Caco-2 (cell line): ENCODE results near the gene FAM120B. TPM values are rescaled to one million over a fixed set of nuclear protein-coding genes. Genes with fewer than 3 reads are reported as not detected.
A peak's percentile ranks its signal among the peaks of the same experiment; 100 is the strongest.

Source experiments
- BruUV-seq: library from RNA; stranded (reverse); fragments of 400-500 nt; replicated peaks from 2 replicates; lab custom pipeline; 2021; lab: Mats Ljungman, UMichigan
- CTCF ChIA-PET: fragments of 300-600 bp; sonication (Branson Sonifier 250); formaldehyde crosslinking; loops from one replicate; lab custom pipeline; 2022; ENCODE audit warnings: antibody characterized with exemption; lab: Charles Lee
- POLR2A ChIA-PET: fragments of 300-600 bp; sonication (Branson Sonifier 250); formaldehyde crosslinking; loops from one replicate; lab custom pipeline; 2022; ENCODE audit warnings: antibody characterized with exemption; lab: Charles Lee
- DNase-seq, 2 experiments: peaks; one replicate each; pipeline versions ENCODE4 v3.0.0 to v3.0.0-alpha.2; 2020 to 2022
- H3K27me3 ChIP-seq: replicated peaks from 2 replicates; pipeline ENCODE4 v1.6.0; 2011; ENCODE audit warnings: low read length; ENCODE audit not compliant: control insufficient read depth, insufficient read depth
- H3K36me3 ChIP-seq: 2 replicates; pipeline ENCODE4 v1.5.1; 2011; ENCODE audit warnings: low read length; ENCODE audit not compliant: control insufficient read depth, insufficient read depth
- H3K4me1 ChIP-seq: fragments of 250-450 bp; sonication (Bioruptor Pico); 2 replicates; pipeline ENCODE4 v1.5.1; 2020; ENCODE audit warnings: mild to moderate bottlenecking
- H3K4me3 ChIP-seq: 2 replicates; pipeline ENCODE4 v1.5.1; 2011; ENCODE audit warnings: low read depth, mild to moderate bottlenecking, control low read depth, low read length
- H3K9me3 ChIP-seq: fragments of 250-450 bp; sonication (Bioruptor Pico); 2 replicates; pipeline ENCODE4 v1.5.1; 2020; ENCODE audit warnings: mild to moderate bottlenecking, moderate library complexity
- H3K27ac Mint-ChIP-seq: one replicate; pipeline ENCODE4 v1.8.0; 2022; ENCODE audit warnings: mixed read lengths; ENCODE audit not compliant: unreplicated experiment
- H3K27me3 Mint-ChIP-seq: one replicate; pipeline ENCODE4 v1.8.0; 2022; ENCODE audit warnings: mixed read lengths; ENCODE audit not compliant: insufficient read depth, unreplicated experiment
- H3K36me3 Mint-ChIP-seq: one replicate; pipeline ENCODE4 v1.8.0; 2022; ENCODE audit warnings: mild to moderate bottlenecking, mixed read lengths; ENCODE audit not compliant: insufficient read depth, unreplicated experiment
- H3K4me1 Mint-ChIP-seq: one replicate; pipeline ENCODE4 v1.8.0; 2022; ENCODE audit warnings: low read depth, mixed read lengths; ENCODE audit not compliant: unreplicated experiment
- H3K4me3 Mint-ChIP-seq: one replicate; pipeline ENCODE4 v1.8.0; 2022; ENCODE audit warnings: mild to moderate bottlenecking, moderate library complexity, mixed read lengths; ENCODE audit not compliant: unreplicated experiment
- H3K9me3 Mint-ChIP-seq: one replicate; pipeline ENCODE4 v1.8.0; 2022; ENCODE audit warnings: mixed read lengths; ENCODE audit not compliant: unreplicated experiment
- intact Hi-C: fragments of 100-400 bp; cut with micrococcal nuclease; formaldehyde crosslinking; loops from one replicate; pipeline ENCODE4 v1.10.0; 2022; ENCODE audit not compliant: unreplicated experiment
- total RNA-seq: library from RNA; stranded (reverse); gene quantifications from 2 replicates; pipeline ENCODE4 v1.2.3, GENCODE V29; 2022
- TF ChIP-seq, protein P1 (sequence below), 2 experiments: fragments of 200-600 bp in 1 of 2; IDR thresholded peaks; 1 replicate in 1 of 2; 2 replicates in 1 of 2; pipeline versions ENCODE4 v1.5.1 to v1.8.0; 2011 to 2022; ENCODE audit warnings: antibody characterized with exemption in 1 of 2, control low read depth in 1 of 2, inconsistent platforms in 1 of 2, low read depth in 1 of 2, low read length in 1 of 2, mild to moderate bottlenecking in 1 of 2, moderate library complexity in 1 of 2; ENCODE audit not compliant: insufficient read depth in 1 of 2, severe bottlenecking in 1 of 2, unreplicated experiment in 1 of 2

FAM120B gene
- total RNA-seq, 1 experiment from 2014 or later, result 21.0 TPM

DNA sequence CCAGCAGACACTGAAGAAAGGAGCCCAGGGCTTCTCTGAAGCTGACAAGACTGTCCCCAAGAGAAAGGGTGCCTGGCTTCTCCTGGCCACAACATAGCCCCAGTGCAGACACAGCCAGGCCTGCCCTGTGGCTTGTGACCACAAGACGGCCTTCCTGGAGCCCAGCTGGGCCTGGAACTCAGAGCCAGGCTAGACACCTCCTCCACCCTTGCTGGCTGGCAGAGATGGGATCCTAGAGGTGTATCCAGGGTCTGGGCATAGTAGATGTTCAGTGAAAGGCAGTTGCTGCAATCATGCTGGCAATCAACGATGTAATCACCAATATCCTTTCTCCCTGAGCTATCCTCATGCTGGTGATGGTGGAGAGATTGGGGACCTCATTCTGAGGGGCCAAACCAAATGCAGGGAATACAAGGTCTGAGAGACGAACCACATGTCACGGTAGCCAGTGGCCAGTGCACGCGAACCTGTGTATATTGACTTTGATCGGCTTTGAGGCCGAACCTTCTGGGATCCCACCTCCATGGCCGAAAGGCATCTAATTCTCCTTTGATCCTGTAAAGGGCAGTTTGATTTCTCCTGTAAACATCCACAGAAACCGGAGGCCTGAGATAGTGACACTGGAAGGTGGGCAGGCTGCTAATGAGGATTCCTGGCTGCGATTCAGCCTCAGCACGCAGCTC lies 131.3 kb downstream of the FAM120B start:
- H3K4me3 Mint-ChIP-seq, result peak overlapping the region; percentile 37
- TF ChIP-seq, protein P1, sequence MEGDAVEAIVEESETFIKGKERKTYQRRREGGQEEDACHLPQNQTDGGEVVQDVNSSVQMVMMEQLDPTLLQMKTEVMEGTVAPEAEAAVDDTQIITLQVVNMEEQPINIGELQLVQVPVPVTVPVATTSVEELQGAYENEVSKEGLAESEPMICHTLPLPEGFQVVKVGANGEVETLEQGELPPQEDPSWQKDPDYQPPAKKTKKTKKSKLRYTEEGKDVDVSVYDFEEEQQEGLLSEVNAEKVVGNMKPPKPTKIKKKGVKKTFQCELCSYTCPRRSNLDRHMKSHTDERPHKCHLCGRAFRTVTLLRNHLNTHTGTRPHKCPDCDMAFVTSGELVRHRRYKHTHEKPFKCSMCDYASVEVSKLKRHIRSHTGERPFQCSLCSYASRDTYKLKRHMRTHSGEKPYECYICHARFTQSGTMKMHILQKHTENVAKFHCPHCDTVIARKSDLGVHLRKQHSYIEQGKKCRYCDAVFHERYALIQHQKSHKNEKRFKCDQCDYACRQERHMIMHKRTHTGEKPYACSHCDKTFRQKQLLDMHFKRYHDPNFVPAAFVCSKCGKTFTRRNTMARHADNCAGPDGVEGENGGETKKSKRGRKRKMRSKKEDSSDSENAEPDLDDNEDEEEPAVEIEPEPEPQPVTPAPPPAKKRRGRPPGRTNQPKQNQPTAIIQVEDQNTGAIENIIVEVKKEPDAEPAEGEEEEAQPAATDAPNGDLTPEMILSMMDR (IDR thresholded peaks at IDR 0.05; ENCODE audit: insufficient read depth in 1 of 2, low read depth in 1 of 2, low read length in 1 of 2, severe bottlenecking in 1 of 2, unreplicated experiment in 1 of 2), result no peak
- DNase-seq, result no peak
- H3K27me3 ChIP-seq, result no peaks in the 10 kb centered on the region
- CTCF ChIA-PET, result no interaction called here
- H3K9me3 ChIP-seq, result no peaks in the 10 kb centered on the region
- no TSS peak for BruUV-seq
- no peak overlapping the region for H3K4me3 ChIP-seq
- POLR2A ChIA-PET, result no interaction called here
- H3K36me3 ChIP-seq, result no peaks in the 10 kb centered on the region
- H3K4me1 ChIP-seq, result peaks cover 24% of the 10 kb centered on the region
- H3K27me3 Mint-ChIP-seq, result no peaks in the 10 kb centered on the region
- H3K4me1 Mint-ChIP-seq, result no peaks in the 10 kb centered on the region
- peak overlapping the region; percentile 64 for H3K27ac Mint-ChIP-seq
- intact Hi-C loops, result no loop called here
- H3K9me3 Mint-ChIP-seq, result no peaks in the 10 kb centered on the region
- no peaks in the 10 kb centered on the region for H3K36me3 Mint-ChIP-seq

DNA sequence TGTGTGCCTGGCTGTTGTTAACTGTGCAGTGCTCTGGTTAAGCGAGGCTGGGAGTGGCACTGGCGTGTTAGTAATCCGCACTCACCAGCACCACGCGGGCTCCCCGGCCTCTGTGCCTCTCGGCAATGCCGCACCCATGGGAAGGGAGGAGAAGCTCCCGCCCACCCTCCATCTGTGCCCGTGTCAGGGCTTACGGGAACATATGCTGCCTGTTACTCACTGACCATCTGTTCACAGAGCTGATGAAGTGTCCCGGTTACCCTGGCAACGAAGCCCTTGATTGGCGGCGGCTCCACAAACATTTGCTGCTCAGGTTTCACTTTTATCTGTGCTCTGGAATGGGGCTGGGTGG lies 131.8 kb downstream of the FAM120B start:
- Mint-ChIP-seq H3K4me1 (no peaks in the 10 kb centered on the region), H3K36me3 (no peaks in the 10 kb centered on the region), H3K4me3 (peak overlapping the region; percentile 37), H3K9me3 (no peaks in the 10 kb centered on the region), H3K27ac (peak overlapping the region; percentile 63), H3K27me3 (no peaks in the 10 kb centered on the region)
- POLR2A ChIA-PET, result no interaction called here
- TF ChIP-seq, protein P1 (IDR thresholded peaks at IDR 0.05; ENCODE audit: insufficient read depth in 1 of 2, low read depth in 1 of 2, low read length in 1 of 2, severe bottlenecking in 1 of 2, unreplicated experiment in 1 of 2), result no peak
- no peak overlapping the region for H3K4me3 ChIP-seq
- peaks cover 21% of the 10 kb centered on the region for H3K4me1 ChIP-seq
- H3K36me3 ChIP-seq, result no peaks in the 10 kb centered on the region
- intact Hi-C loops, result no loop called here
- BruUV-seq, result no TSS peak
- peak; percentile 86 to 90 for DNase-seq
- H3K9me3 ChIP-seq, result no peaks in the 10 kb centered on the region
- H3K27me3 ChIP-seq, result no peaks in the 10 kb centered on the region
- CTCF ChIA-PET, result no interaction called here

DNA sequence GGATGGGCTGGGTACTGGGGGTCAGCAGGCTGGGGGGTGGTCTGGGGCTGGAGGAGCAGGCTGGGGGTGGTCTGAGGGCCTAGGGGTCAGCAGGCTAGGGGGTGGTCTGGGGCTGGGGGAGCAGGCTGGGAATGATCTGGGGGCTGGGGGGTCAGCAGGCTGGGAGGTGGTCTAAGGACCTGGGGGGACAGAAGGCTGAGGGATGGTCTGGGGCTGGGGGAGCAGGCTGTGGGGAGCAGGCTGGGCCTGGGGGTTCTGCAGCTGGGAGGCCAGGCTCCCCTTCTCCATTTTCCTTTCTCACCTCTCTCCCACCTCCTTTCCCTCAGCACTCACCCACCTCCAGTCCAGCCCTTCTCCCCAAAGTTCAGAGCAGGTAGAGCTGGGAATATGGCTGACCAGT lies 132.3 kb downstream of the FAM120B start:
- Histone ChIP-seq H3K4me3 (no peak overlapping the region), H3K27me3 (no peaks in the 10 kb centered on the region), H3K4me1 (peaks cover 16% of the 10 kb centered on the region), H3K36me3 (no peaks in the 10 kb centered on the region), H3K9me3 (no peaks in the 10 kb centered on the region)
- Mint-ChIP-seq H3K4me1 (no peaks in the 10 kb centered on the region), H3K4me3 (no peak overlapping the region), H3K36me3 (no peaks in the 10 kb centered on the region), H3K9me3 (no peaks in the 10 kb centered on the region), H3K27ac (peak overlapping the region; percentile 61), H3K27me3 (no peaks in the 10 kb centered on the region)
- ChIA-PET CTCF (no interaction called here), POLR2A (no interaction called here)
- intact Hi-C loops, result no loop called here
- TF ChIP-seq, protein P1 (IDR thresholded peaks at IDR 0.05; ENCODE audit: insufficient read depth in 1 of 2, low read depth in 1 of 2, low read length in 1 of 2, severe bottlenecking in 1 of 2, unreplicated experiment in 1 of 2), result no peak
- no peak for DNase-seq
- BruUV-seq, result no TSS peak
